Heart left ventricle (tissue), 13 donors: Measurements from ENCODE around the gene AHCTF1.
"Not testable (repeated sequence)": the region's sequence is repeated elsewhere in the genome, so short reads cannot be mapped to it uniquely, and the experiment has no call there.

Experiments
- CTCF ChIP-seq, 12 donors: fragments of 200-600 bp; sonication (generic) in 4 of 12; IDR thresholded peaks; one replicate each; pipeline versions ENCODE4 v1.5.0 to v1.8.0; 2018 to 2022; ENCODE audit warnings: antibody characterized with exemption in 12 of 12, mild to moderate bottlenecking in 5 of 12
- POLR2A ChIP-seq, 2 donors: fragments of 450-650 bp; IDR thresholded peaks; one replicate each; pipeline ENCODE4 v1.6.1; 2017; ENCODE audit warnings: antibody characterized with exemption in 2 of 2, mild to moderate bottlenecking in 2 of 2, moderate library complexity in 2 of 2
- donor health status: ischemic (EF 13 %, LVEDD 7.1; RV severe dilation, severe dysfunction).
- donor health status: DM: no; HTN: yes; CAD: no.
- donor health status: DM: no; HTN: no; CAD: no.
- donor health status: ischemic (EF 25% LVEDD 6.9; RV normal size, moderate dysfunction).
- donor health status: ischemic (EF 25% LVEDD 5.7; RV mildly dilated, moderate dysfunction).
- donor health status: ischemic (EF 35%, LVEDD 5.7; RV mildly dilated, moderate dysfunction).
- donor health status: nonischemic (EF 11% LVEDD 7.7; RV severe dilation, severe dysfunction).
- donor health status: DM: yes; HTN: yes; CAD: no.
- donor health status: PGD.
- donor health status: ischemic (EF 29% LVEDD 5.4; RV normal size, mild dysfunction).
- donor health status: nonischemic (EF 23%, LVEDD 6.1; RV moderate dilation, normal function).

DNA sequence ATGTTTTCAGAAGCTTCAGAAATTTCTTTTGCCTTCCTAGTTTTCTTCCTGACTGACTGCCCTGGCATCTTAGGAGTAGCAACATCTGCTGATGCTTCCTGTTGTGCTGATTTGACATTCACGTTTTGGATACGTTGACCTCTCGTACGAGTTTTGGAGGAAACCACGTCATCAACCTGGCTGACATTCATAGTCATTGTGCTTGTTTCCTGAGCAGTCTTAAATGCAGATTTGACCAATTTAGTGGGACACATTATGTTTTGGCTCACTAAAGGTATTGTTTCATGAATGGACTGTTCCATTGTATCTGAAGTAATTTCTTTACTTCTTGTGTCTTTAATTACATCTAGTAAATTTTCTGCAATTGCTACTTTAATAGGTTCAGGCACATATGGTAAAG lies 81.1 kb downstream of the AHCTF1 start:
- not testable (repeated sequence) for TF ChIP-seq CTCF, POLR2A (IDR thresholded peaks at IDR 0.05)
